SK-N-SH (cell line): Measurements from ENCODE around the gene SH3GLB2. TPM values are rescaled to one million over a fixed set of nuclear protein-coding genes. Genes with fewer than 3 reads are reported as not detected.

ENCODE experiments used
- CTCF ChIA-PET: fragments of 300-600, 350-600 bp; formaldehyde crosslinking; extraction: SDS; loops from one replicate; lab custom pipeline; 2021; lab: Yijun Ruan, JAX
- POLR2A ChIA-PET: fragments of 350-600 bp; sonication (Branson Sonifier 250); formaldehyde crosslinking; extraction: SDS; loops from one replicate; lab custom pipeline; 2020; ENCODE audit warnings: antibody characterized with exemption, inconsistent platforms; lab: Yijun Ruan, JAX
- DNase-seq: peaks from one replicate; pipeline ENCODE4 v3.0.0; 2012
- H2AFZ ChIP-seq: fragments of 200-600 bp; sonication (generic); 2 replicates; pipeline ENCODE4 v1.8.1; 2016; ENCODE audit warnings: antibody characterized with exemption, mild to moderate bottlenecking, low read depth
- H3F3A ChIP-seq: fragments of 200-600 bp; sonication (generic); replicated peaks from 2 replicates; pipeline ENCODE3; 2016; ENCODE audit warnings: antibody characterized with exemption, mild to moderate bottlenecking; ENCODE audit not compliant: insufficient read depth
- H3K27ac ChIP-seq, 2 experiments: fragments of 200-500 bp in 1 of 2; fragments of 200-600 bp in 1 of 2; sonication (Bioruptor generic) in 1 of 2; sonication (generic), shearing (Covaris generic) in 1 of 2; 2 replicates each; pipeline versions ENCODE4 v1.5.1 to v1.6.1; 2014 to 2016; ENCODE audit warnings: low read depth in 2 of 2, inconsistent platforms in 1 of 2, low read length in 1 of 2, mild to moderate bottlenecking in 1 of 2, mixed read lengths in 1 of 2
- H3K27me3 ChIP-seq: fragments of 200-600 bp; sonication (generic), shearing (Covaris generic); 2 replicates; pipeline ENCODE4 v1.6.1; 2016; ENCODE audit warnings: mixed run types; ENCODE audit not compliant: insufficient read depth
- H3K36me3 ChIP-seq, 2 experiments: fragments of 200-500 bp in 1 of 2; fragments of 200-600 bp in 1 of 2; sonication (Bioruptor generic) in 1 of 2; sonication (generic) in 1 of 2; replicated peaks in 1 of 2; 2 replicates each; pipeline versions ENCODE3 to v1.5.1; 2014 to 2016; ENCODE audit warnings: low read length in 1 of 2, mild to moderate bottlenecking in 1 of 2; ENCODE audit not compliant: insufficient read depth in 2 of 2, control insufficient read depth in 1 of 2
- H3K4me1 ChIP-seq, 2 experiments: fragments of 200-500 bp in 1 of 2; fragments of 200-600 bp in 1 of 2; sonication (Bioruptor generic) in 1 of 2; sonication (generic), shearing (Covaris generic) in 1 of 2; 2 replicates each; pipeline versions ENCODE4 v1.5.1 to v1.6.1; 2014 to 2016; ENCODE audit warnings: low read depth in 1 of 2, low read length in 1 of 2, mixed run types in 1 of 2; ENCODE audit not compliant: insufficient read depth in 2 of 2, control insufficient read depth in 1 of 2
- H3K4me2 ChIP-seq: fragments of 200-600 bp; sonication (generic), shearing (Covaris generic); 2 replicates; pipeline ENCODE4 v1.6.1; 2017; ENCODE audit warnings: mixed run types
- H3K4me3 ChIP-seq, 2 experiments: fragments of 200-500 bp in 1 of 2; fragments of 200-600 bp in 1 of 2; sonication (Bioruptor generic) in 1 of 2; sonication (generic), shearing (Covaris generic) in 1 of 2; 2 replicates each; pipeline versions ENCODE4 v1.5.1 to v1.8.1; 2014 to 2016; ENCODE audit warnings: low read depth in 2 of 2, inconsistent platforms in 1 of 2, low read length in 1 of 2, mild to moderate bottlenecking in 1 of 2, mixed read lengths in 1 of 2, moderate library complexity in 1 of 2
- H3K79me2 ChIP-seq: fragments of 200-600 bp; sonication (generic); 2 replicates; pipeline ENCODE4 v1.8.1; 2017; ENCODE audit warnings: mild to moderate bottlenecking; ENCODE audit not compliant: insufficient read depth
- H3K9ac ChIP-seq: fragments of 200-600 bp; sonication (generic); 2 replicates; pipeline ENCODE4 v1.6.1; 2017; ENCODE audit warnings: mixed run types
- H3K9me2 ChIP-seq: fragments of 200-600 bp; sonication (generic); 2 replicates; pipeline ENCODE4 v1.6.1; 2017; ENCODE audit warnings: mixed run types
- H3K9me3 ChIP-seq: fragments of 200-600 bp; sonication (generic); 2 replicates; pipeline ENCODE4 v1.6.1; 2017; ENCODE audit warnings: mixed run types, mild to moderate bottlenecking, moderate library complexity
- H4K20me1 ChIP-seq: fragments of 200-600 bp; sonication (generic); 2 replicates; pipeline ENCODE4 v1.6.1; 2017; ENCODE audit warnings: mild to moderate bottlenecking, mixed run types; ENCODE audit not compliant: insufficient read depth
- ELF1 ChIP-seq: IDR thresholded peaks from 2 replicates; pipeline ENCODE4 v1.4.0; 2012
- EP300 ChIP-seq, 2 experiments: IDR thresholded peaks; 2 replicates each; pipeline versions ENCODE4 v1.4.0 to v1.6.1; 2012; ENCODE audit warnings: borderline replicate concordance in 1 of 2, low read depth in 1 of 2, low read length in 1 of 2
- EZH2phosphoT487 ChIP-seq: fragments of 200-600 bp; sonication (generic); IDR thresholded peaks from 2 replicates; pipeline ENCODE4 v1.6.1; 2017; ENCODE audit warnings: low read depth, mixed run types, mild to moderate bottlenecking, antibody characterized with exemption, moderate library complexity, borderline replicate concordance
- FOXM1 ChIP-seq: IDR thresholded peaks from 2 replicates; pipeline ENCODE4 v1.4.0; 2012; ENCODE audit warnings: low read depth, mild to moderate bottlenecking
- GATA2 ChIP-seq: sonication (generic); formaldehyde crosslinking; IDR thresholded peaks from 2 replicates; pipeline ENCODE4 v1.5.0; 2020; ENCODE audit warnings: mild to moderate bottlenecking, missing genetic modification reagents
- MEF2A ChIP-seq: IDR thresholded peaks from 2 replicates; pipeline ENCODE4 v1.4.0; 2012; ENCODE audit warnings: low read depth, borderline replicate concordance
- MXI1 ChIP-seq: IDR thresholded peaks from 2 replicates; pipeline ENCODE4 v1.6.1; 2012; ENCODE audit warnings: mild to moderate bottlenecking, low read depth, low read length, improper control_type of control experiment
- TAF1 ChIP-seq: IDR thresholded peaks from 2 replicates; pipeline ENCODE4 v1.6.1; 2012; ENCODE audit warnings: low read depth, mild to moderate bottlenecking, low read length, moderate library complexity, borderline replicate concordance
- WGBS: methylation state at CpG from one replicate; pipeline ENCODE4 v1.1.6; 2017; ENCODE audit warnings: low lambda C conversion rate; 5-methylcytosine and 5-hydroxymethylcytosine counted together
- polyA plus RNA-seq, 3 experiments: library from polyadenylated mRNA; depleted of rRNA; stranded (reverse); fragments of >200 nt; gene quantifications; 2 replicates each; pipeline ENCODE4 v1.2.3, GENCODE V29; 2012
- TF ChIP-seq, protein P1 (sequence below): IDR thresholded peaks from 2 replicates; pipeline ENCODE4 v1.6.1; 2012; ENCODE audit warnings: mild to moderate bottlenecking, low read depth, low read length, moderate library complexity
- TF ChIP-seq, protein P2 (sequence below): fragments of 200-600 bp; sonication (generic); IDR thresholded peaks from 2 replicates; pipeline ENCODE4 v1.6.1; 2017; ENCODE audit warnings: antibody characterized with exemption, mild to moderate bottlenecking, moderate library complexity
- TF ChIP-seq, protein P3 (sequence below): IDR thresholded peaks from 2 replicates; pipeline ENCODE4 v1.4.0; 2012; ENCODE audit warnings: low read depth, borderline replicate concordance
- TF ChIP-seq, protein P4 (sequence below): IDR thresholded peaks from 2 replicates; pipeline ENCODE4 v1.4.0; 2012; ENCODE audit warnings: low read depth, borderline replicate concordance

The SH3GLB2 gene
- polyA plus RNA-seq, 1 of the 3 experiments (the other 2 are of a cell fraction): 94.4 TPM

DNA sequence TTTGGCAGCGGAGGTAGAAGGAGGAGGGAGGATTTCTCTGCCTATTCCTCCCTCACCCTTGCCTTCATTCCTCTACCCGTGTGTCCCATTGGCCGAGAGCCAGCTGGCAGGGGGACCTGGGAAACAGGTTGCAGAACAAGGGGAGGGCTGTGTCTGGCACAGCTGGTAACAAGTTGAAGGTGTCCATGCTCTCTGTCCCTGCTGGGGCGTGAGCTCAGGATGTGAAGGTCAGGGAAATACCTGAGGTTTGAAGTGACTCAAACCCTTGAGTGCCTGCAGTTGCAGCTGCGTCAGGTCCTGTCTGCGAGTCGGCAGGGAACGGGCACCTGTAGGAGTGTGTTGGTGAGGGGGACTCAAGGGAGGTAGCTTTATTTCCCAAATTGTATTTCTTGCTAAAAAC lies 24.5 kb upstream of the SH3GLB2 start:
- no peaks in the 10 kb centered on the region for H3F3A ChIP-seq
- ChIA-PET POLR2A (no interaction called here), CTCF (interaction anchor here (1.1 kb wide), 1 partner anchor 10 kb away, joined by 3 read pairs; no protein-coding TSS in a partner anchor)
- H3K79me2 ChIP-seq: no peaks in the 10 kb centered on the region
- no peak for DNase-seq
- H3K27me3 ChIP-seq: no peaks in the 10 kb centered on the region
- no peaks in the 10 kb centered on the region; a peak in 1 of 4 replicates for H3K4me1 ChIP-seq
- H4K20me1 ChIP-seq: no peaks in the 10 kb centered on the region
- H3K36me3 ChIP-seq: peaks cover 0 to 14% of the 10 kb centered on the region in 2 experiments
- H2AFZ ChIP-seq: no peak overlapping the region
- no peak overlapping the region for H3K4me2 ChIP-seq
- H3K9me3 ChIP-seq: no peaks in the 10 kb centered on the region
- H3K9me2 ChIP-seq: no peaks in the 10 kb centered on the region
- 85% methylated on average over 8 of the region's 8 CpGs for WGBS
- no peak for TF ChIP-seq GATA2 (CRISPR knock-in tag)
- no peak for TF ChIP-seq FOXM1
- TF ChIP-seq, protein P1, sequence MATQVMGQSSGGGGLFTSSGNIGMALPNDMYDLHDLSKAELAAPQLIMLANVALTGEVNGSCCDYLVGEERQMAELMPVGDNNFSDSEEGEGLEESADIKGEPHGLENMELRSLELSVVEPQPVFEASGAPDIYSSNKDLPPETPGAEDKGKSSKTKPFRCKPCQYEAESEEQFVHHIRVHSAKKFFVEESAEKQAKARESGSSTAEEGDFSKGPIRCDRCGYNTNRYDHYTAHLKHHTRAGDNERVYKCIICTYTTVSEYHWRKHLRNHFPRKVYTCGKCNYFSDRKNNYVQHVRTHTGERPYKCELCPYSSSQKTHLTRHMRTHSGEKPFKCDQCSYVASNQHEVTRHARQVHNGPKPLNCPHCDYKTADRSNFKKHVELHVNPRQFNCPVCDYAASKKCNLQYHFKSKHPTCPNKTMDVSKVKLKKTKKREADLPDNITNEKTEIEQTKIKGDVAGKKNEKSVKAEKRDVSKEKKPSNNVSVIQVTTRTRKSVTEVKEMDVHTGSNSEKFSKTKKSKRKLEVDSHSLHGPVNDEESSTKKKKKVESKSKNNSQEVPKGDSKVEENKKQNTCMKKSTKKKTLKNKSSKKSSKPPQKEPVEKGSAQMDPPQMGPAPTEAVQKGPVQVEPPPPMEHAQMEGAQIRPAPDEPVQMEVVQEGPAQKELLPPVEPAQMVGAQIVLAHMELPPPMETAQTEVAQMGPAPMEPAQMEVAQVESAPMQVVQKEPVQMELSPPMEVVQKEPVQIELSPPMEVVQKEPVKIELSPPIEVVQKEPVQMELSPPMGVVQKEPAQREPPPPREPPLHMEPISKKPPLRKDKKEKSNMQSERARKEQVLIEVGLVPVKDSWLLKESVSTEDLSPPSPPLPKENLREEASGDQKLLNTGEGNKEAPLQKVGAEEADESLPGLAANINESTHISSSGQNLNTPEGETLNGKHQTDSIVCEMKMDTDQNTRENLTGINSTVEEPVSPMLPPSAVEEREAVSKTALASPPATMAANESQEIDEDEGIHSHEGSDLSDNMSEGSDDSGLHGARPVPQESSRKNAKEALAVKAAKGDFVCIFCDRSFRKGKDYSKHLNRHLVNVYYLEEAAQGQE: no peak
- TF ChIP-seq EZH2phosphoT487: no peak
- H3K27ac ChIP-seq: no peak overlapping the region
- no peak overlapping the region for H3K4me3 ChIP-seq
- H3K9ac ChIP-seq: no peak overlapping the region

DNA sequence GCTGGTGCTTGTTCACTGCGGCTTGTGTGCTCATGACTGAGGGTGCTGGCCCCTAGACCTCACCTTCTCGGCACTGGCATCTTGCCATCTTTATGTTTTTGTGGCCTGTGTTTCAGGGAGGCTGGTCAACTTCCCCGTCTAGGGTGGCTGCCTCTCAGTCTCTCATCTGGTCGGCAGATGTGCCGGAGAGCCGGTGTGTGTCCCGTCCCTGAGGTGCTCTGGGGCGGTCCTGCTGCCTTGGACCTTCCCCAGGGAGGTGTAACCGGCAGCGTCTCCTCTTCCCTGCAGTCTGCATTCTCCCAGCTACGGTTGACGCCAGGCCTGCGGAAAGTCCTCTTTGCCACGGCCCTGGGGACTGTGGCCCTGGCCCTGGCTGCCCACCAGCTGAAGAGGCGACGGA lies 13.9 kb upstream of the SH3GLB2 start:
- POLR2A ChIA-PET: no interaction called here
- Histone ChIP-seq H3K9me3 (no peaks in the 10 kb centered on the region), H3K4me3 (no peak overlapping the region), H3K4me1 (peaks cover 7 to 33% of the 10 kb centered on the region in 2 experiments; a peak in 3 of 4 replicates), H3K36me3 (peaks cover 3 to 11% of the 10 kb centered on the region in 2 experiments), H3K79me2 (peaks cover 31% of the 10 kb centered on the region), H2AFZ (no peak overlapping the region), H3K9me2 (no peaks in the 10 kb centered on the region), H3K4me2 (no peak overlapping the region), H3K9ac (no peak overlapping the region), H4K20me1 (peaks cover 4% of the 10 kb centered on the region; the same call in 1 of the 2 replicates), H3K27ac (peak overlapping the region in 1 of 2 experiments; percentile 83; a peak in 2 of 4 replicates), H3K27me3 (no peaks in the 10 kb centered on the region), H3F3A (no peaks in the 10 kb centered on the region)
- 84% methylated on average over 6 of the region's 16 CpGs for WGBS
- no peak for TF ChIP-seq MXI1
- CTCF ChIA-PET: no interaction called here
- peak; percentile 84 for DNase-seq

DNA sequence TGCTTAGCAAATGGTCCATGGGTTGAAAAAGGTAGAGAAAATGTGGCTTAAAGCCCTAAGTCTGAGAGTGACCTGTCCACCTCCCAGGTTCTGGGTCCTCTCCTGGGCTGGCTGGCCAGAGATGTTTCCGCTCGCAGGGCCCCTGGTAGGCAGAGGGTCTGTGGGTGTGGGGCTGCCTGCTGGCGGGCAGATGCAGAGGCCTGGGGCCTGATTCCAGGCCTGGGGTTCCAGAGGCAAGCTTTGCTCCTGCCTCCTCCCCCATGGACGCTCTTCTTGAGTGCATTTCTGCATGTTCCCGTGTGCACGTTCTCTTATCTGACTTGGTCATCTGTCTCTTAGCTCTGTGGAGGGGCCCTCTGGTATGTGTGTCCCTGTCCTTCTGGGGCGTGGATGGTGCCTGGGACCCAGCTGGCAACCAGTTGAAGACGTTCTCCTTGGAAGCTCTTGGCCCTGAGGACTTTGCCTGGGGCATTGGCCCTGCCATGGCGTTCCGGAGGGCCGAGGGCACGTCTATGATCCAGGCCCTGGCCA lies 12.0 kb upstream of the SH3GLB2 start:
- H3K79me2 ChIP-seq: peaks cover 37% of the 10 kb centered on the region
- POLR2A ChIA-PET: no interaction called here
- H3K4me1 ChIP-seq: peaks cover 7 to 36% of the 10 kb centered on the region in 2 experiments; a peak in 3 of 4 replicates
- no peak overlapping the region for H3K9ac ChIP-seq
- peaks cover 4% of the 10 kb centered on the region; the same call in 1 of the 2 replicates for H4K20me1 ChIP-seq
- H3K9me3 ChIP-seq: no peaks in the 10 kb centered on the region
- CTCF ChIA-PET: interaction anchor here (0.6 to 1.1 kb wide), 2 partner anchors 11 to 98 kb away, joined by 3 to 6 read pairs; no protein-coding TSS in a partner anchor
- no peaks in the 10 kb centered on the region for H3K9me2 ChIP-seq
- no peak overlapping the region for H3K4me3 ChIP-seq
- H3K27ac ChIP-seq: no peak overlapping the region; a peak in 1 of 4 replicates
- WGBS: 100% methylated on average over 7 of the region's 12 CpGs
- no peak overlapping the region for H2AFZ ChIP-seq
- peaks cover 2 to 11% of the 10 kb centered on the region in 2 experiments for H3K36me3 ChIP-seq
- no peaks in the 10 kb centered on the region for H3F3A ChIP-seq
- peak; percentile 7 for DNase-seq
- no peak overlapping the region for H3K4me2 ChIP-seq
- no peaks in the 10 kb centered on the region for H3K27me3 ChIP-seq
- TF ChIP-seq, protein P2, sequence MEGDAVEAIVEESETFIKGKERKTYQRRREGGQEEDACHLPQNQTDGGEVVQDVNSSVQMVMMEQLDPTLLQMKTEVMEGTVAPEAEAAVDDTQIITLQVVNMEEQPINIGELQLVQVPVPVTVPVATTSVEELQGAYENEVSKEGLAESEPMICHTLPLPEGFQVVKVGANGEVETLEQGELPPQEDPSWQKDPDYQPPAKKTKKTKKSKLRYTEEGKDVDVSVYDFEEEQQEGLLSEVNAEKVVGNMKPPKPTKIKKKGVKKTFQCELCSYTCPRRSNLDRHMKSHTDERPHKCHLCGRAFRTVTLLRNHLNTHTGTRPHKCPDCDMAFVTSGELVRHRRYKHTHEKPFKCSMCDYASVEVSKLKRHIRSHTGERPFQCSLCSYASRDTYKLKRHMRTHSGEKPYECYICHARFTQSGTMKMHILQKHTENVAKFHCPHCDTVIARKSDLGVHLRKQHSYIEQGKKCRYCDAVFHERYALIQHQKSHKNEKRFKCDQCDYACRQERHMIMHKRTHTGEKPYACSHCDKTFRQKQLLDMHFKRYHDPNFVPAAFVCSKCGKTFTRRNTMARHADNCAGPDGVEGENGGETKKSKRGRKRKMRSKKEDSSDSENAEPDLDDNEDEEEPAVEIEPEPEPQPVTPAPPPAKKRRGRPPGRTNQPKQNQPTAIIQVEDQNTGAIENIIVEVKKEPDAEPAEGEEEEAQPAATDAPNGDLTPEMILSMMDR: no peak
- TF ChIP-seq ELF1 (no peak), EP300 (IDR thresholded peaks at IDR 0.05; ENCODE audit: borderline replicate concordance in 1 of 2, low read depth in 1 of 2, low read length in 1 of 2) (no peak), TAF1 (no peak), MEF2A (no peak)
- TF ChIP-seq, protein P3, sequence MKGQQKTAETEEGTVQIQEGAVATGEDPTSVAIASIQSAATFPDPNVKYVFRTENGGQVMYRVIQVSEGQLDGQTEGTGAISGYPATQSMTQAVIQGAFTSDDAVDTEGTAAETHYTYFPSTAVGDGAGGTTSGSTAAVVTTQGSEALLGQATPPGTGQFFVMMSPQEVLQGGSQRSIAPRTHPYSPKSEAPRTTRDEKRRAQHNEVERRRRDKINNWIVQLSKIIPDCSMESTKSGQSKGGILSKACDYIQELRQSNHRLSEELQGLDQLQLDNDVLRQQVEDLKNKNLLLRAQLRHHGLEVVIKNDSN: no peak
- TF ChIP-seq, protein P4, sequence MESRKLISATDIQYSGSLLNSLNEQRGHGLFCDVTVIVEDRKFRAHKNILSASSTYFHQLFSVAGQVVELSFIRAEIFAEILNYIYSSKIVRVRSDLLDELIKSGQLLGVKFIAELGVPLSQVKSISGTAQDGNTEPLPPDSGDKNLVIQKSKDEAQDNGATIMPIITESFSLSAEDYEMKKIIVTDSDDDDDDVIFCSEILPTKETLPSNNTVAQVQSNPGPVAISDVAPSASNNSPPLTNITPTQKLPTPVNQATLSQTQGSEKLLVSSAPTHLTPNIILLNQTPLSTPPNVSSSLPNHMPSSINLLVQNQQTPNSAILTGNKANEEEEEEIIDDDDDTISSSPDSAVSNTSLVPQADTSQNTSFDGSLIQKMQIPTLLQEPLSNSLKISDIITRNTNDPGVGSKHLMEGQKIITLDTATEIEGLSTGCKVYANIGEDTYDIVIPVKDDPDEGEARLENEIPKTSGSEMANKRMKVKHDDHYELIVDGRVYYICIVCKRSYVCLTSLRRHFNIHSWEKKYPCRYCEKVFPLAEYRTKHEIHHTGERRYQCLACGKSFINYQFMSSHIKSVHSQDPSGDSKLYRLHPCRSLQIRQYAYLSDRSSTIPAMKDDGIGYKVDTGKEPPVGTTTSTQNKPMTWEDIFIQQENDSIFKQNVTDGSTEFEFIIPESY: no peak
